Parathyroid adenoma (tissue), 2 donors: ENCODE data around the gene JADE2.

ENCODE experiments used
- H2AFZ ChIP-seq: fragments of 300-600 bp; sonication (generic); one replicate; pipeline ENCODE4 v1.7.0; 2017; ENCODE audit warnings: antibody characterized with exemption, mild to moderate bottlenecking
- H3K27ac ChIP-seq: fragments of 300-600 bp; sonication (generic); one replicate; pipeline ENCODE4 v1.7.0; 2017
- H3K27me3 ChIP-seq: fragments of 300-600 bp; sonication (generic); one replicate; pipeline ENCODE4 v1.7.0; 2017; ENCODE audit warnings: low read length; ENCODE audit not compliant: control insufficient read depth, insufficient read depth
- H3K36me3 ChIP-seq: fragments of 300-600 bp; sonication (generic); one replicate; pipeline ENCODE4 v1.7.0; 2017; ENCODE audit warnings: low read length; ENCODE audit not compliant: control insufficient read depth, insufficient read depth
- H3K4me1 ChIP-seq: fragments of 300-600 bp; sonication (generic); one replicate; pipeline ENCODE4 v1.7.0; 2017; ENCODE audit warnings: control low read depth
- H3K4me2 ChIP-seq: fragments of 300-600 bp; sonication (generic); one replicate; pipeline ENCODE4 v1.7.0; 2017; ENCODE audit warnings: low read length
- H3K4me3 ChIP-seq: fragments of 300-600 bp; sonication (generic); one replicate; pipeline ENCODE4 v1.7.0; 2017; ENCODE audit warnings: low read depth, low read length
- H3K79me2 ChIP-seq: fragments of 300-600 bp; sonication (generic); one replicate; pipeline ENCODE4 v1.7.0; 2017; ENCODE audit warnings: control low read depth
- H3K9ac ChIP-seq: fragments of 300-600 bp; sonication (generic); one replicate; pipeline ENCODE4 v1.7.0; 2017; ENCODE audit warnings: mild to moderate bottlenecking
- H3K9me3 ChIP-seq: fragments of 300-600 bp; sonication (generic); one replicate; pipeline ENCODE4 v1.7.0; 2017; ENCODE audit warnings: low read length; ENCODE audit not compliant: control insufficient read depth
- TF ChIP-seq, protein P1 (sequence below): fragments of 300-600 bp; sonication (generic); IDR thresholded peaks from one replicate; pipeline ENCODE4 v1.7.0; 2017; ENCODE audit warnings: antibody characterized with exemption, mild to moderate bottlenecking
- donor health status: primary hyperparathyroidism.

Gene JADE2

DNA sequence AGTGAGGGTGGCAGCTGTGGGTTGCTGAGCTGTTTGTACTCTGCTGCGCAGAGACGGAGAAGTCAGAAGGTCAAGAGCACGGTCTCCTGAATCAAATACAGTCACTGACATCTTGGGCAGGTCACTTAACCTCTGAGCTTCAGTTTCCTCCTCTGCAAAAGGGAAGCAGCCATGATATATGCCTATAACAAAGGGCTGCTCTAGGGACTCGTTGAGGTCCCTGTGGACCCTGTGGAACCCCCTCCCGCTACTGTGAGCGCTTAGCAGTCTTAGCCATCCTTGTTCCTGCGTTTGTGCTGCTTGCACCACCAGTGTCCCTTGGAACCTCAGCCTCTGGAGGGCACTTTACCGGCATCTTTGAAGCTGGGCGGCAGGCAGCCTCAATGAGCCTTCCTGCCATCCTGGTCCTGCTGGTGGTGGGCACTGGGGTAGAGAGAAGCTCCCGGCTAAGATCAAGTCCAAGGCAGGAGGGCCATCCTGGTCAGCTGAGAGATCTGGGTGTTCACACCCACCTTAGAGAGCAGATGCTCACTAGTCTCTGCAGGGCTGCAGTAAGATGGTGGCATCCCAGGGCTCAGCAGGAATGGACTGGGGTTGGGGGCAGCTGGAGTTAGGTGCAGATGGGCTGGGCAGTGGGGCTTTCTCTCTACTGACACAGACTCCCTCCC is 8.7 kb downstream of the JADE2 start:
- Histone ChIP-seq H3K4me2 (no peak overlapping the region), H3K4me3 (no peak overlapping the region), H3K4me1 (peaks cover 14% of the 10 kb centered on the region), H3K9ac (no peak overlapping the region), H3K79me2 (peaks cover 83% of the 10 kb centered on the region), H3K36me3 (no peaks in the 10 kb centered on the region), H3K27ac (no peak overlapping the region), H3K9me3 (no peaks in the 10 kb centered on the region), H2AFZ (no peak overlapping the region), H3K27me3 (no peaks in the 10 kb centered on the region)
- TF ChIP-seq, protein P1, sequence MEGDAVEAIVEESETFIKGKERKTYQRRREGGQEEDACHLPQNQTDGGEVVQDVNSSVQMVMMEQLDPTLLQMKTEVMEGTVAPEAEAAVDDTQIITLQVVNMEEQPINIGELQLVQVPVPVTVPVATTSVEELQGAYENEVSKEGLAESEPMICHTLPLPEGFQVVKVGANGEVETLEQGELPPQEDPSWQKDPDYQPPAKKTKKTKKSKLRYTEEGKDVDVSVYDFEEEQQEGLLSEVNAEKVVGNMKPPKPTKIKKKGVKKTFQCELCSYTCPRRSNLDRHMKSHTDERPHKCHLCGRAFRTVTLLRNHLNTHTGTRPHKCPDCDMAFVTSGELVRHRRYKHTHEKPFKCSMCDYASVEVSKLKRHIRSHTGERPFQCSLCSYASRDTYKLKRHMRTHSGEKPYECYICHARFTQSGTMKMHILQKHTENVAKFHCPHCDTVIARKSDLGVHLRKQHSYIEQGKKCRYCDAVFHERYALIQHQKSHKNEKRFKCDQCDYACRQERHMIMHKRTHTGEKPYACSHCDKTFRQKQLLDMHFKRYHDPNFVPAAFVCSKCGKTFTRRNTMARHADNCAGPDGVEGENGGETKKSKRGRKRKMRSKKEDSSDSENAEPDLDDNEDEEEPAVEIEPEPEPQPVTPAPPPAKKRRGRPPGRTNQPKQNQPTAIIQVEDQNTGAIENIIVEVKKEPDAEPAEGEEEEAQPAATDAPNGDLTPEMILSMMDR: no peak

DNA sequence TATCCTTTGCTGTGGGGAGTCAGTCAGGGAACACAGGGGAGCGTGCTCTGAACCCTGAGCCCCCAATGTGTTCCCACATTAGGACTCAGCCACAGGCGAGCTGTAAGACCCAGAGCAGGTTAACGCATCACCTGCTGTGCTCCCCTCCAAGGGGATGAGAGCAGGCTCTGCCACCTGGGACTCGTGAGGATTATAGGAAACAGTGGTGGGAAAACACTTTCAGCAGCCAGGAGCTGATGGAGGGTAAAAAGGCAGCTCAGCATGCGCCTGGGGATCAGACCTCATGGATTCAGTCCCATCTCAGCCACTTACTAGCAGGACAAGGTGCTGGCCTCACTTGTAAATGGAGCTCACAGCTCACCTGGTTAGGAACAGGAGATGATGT is 9.2 kb downstream of the JADE2 start:
- TF ChIP-seq, protein P1: no peak
- no peak overlapping the region for H3K27ac ChIP-seq
- no peak overlapping the region for H3K4me2 ChIP-seq
- H3K27me3 ChIP-seq: no peaks in the 10 kb centered on the region
- no peak overlapping the region for H3K9ac ChIP-seq
- H3K4me1 ChIP-seq: peaks cover 14% of the 10 kb centered on the region
- H2AFZ ChIP-seq: no peak overlapping the region
- no peak overlapping the region for H3K4me3 ChIP-seq
- no peaks in the 10 kb centered on the region for H3K9me3 ChIP-seq
- H3K36me3 ChIP-seq: no peaks in the 10 kb centered on the region
- H3K79me2 ChIP-seq: peaks cover 82% of the 10 kb centered on the region

DNA sequence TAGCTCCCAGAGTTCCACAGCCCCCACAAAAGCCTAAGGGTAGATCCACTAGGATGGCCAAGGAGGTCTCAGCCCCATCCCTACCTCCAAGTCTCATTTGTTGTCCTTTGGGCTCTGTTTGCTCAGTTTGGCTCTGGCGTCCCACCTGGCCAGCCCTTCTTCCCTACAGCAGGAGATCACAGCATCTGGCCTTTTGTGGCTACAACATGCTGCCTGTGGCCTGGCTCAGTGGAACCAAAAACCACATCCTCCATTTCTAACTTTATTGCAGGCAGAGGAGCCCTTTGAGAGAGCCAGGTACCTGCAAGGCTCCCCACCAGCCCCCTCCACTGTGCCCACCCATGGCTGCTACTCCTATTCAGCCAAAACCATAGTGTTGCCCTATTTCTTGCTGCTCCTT is 11.4 kb downstream of the JADE2 start:
- H3K9ac ChIP-seq: no peak overlapping the region
- no peak overlapping the region for H3K4me3 ChIP-seq
- H3K27ac ChIP-seq: no peak overlapping the region
- peaks cover 74% of the 10 kb centered on the region for H3K79me2 ChIP-seq
- H3K27me3 ChIP-seq: no peaks in the 10 kb centered on the region
- peaks cover 10% of the 10 kb centered on the region for H3K4me1 ChIP-seq
- TF ChIP-seq, protein P1: no peak
- no peaks in the 10 kb centered on the region for H3K9me3 ChIP-seq
- no peaks in the 10 kb centered on the region for H3K36me3 ChIP-seq
- no peak overlapping the region for H3K4me2 ChIP-seq
- no peak overlapping the region for H2AFZ ChIP-seq

DNA sequence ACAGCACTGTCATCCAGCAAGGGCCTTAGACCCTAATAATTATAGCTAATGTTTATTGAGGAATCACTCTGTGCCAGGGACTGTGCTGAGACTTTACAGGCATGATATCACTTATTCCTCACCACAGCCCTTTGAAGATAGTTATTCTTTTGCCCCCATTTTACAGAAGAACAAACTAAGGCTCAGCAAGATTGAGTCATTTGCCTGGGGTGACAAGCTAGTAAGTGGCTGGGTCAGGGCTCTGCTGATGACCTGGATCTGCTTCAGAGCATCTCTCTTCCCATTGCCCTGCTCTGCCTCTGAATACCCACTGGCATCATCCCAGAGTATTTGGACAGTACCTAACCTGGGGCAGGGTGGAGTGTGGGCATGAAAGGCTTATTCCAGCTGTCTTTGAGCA is 11.8 kb downstream of the JADE2 start:
- no peaks in the 10 kb centered on the region for H3K9me3 ChIP-seq
- H3K79me2 ChIP-seq: peaks cover 73% of the 10 kb centered on the region
- TF ChIP-seq, protein P1: no peak
- H3K4me2 ChIP-seq: no peak overlapping the region
- H2AFZ ChIP-seq: no peak overlapping the region
- no peaks in the 10 kb centered on the region for H3K36me3 ChIP-seq
- peaks cover 10% of the 10 kb centered on the region for H3K4me1 ChIP-seq
- H3K27me3 ChIP-seq: no peaks in the 10 kb centered on the region
- H3K27ac ChIP-seq: no peak overlapping the region
- no peak overlapping the region for H3K4me3 ChIP-seq
- H3K9ac ChIP-seq: no peak overlapping the region

DNA sequence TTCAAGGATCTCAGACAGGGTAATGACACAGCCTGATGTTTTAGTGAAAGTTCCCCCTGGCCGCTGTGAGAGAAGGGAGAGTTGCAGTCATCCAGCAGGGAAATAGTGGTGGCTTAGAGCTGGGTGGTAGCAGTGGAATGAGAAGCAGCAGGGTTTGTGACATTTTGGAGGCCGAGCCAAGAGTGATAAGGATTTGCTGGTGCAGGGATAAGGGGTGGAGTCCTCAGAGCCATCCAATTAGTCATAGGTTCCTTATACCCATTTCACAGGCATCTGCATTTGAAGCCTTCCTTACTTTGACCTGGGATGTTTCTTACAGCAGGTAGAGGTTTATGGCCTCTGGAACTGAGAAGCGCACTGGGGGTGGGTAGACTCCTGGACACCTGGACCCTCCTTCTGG is 12.8 kb downstream of the JADE2 start:
- H3K4me3 ChIP-seq: no peak overlapping the region
- TF ChIP-seq, protein P1: no peak
- H3K36me3 ChIP-seq: no peaks in the 10 kb centered on the region
- no peak overlapping the region for H3K27ac ChIP-seq
- peaks cover 72% of the 10 kb centered on the region for H3K79me2 ChIP-seq
- H3K4me1 ChIP-seq: peaks cover 4% of the 10 kb centered on the region
- no peak overlapping the region for H3K4me2 ChIP-seq
- no peak overlapping the region for H2AFZ ChIP-seq
- no peak overlapping the region for H3K9ac ChIP-seq
- no peaks in the 10 kb centered on the region for H3K27me3 ChIP-seq
- H3K9me3 ChIP-seq: no peaks in the 10 kb centered on the region
